Transverse colon (tissue), 4 donors: ENCODE data around the gene GRHL1.

Source experiments
- CTCF ChIP-seq, 5 experiments: fragments of 200-600 bp in 3 of 5; fragments of 450-650 bp in 2 of 5; sonication (generic) in 3 of 5; IDR thresholded peaks; 1 replicate in 2 of 5; 2 replicates in 3 of 5; pipeline ENCODE4 v1.5.1; 2016 to 2017; ENCODE audit warnings: antibody characterized with exemption in 5 of 5, inconsistent platforms in 3 of 5, mild to moderate bottlenecking in 2 of 5, moderate library complexity in 1 of 5
- EP300 ChIP-seq: sonication (generic); formaldehyde crosslinking; IDR thresholded peaks from one replicate; pipeline ENCODE4 v1.6.1; 2017; ENCODE audit warnings: antibody characterized with exemption, low read depth
- POLR2A ChIP-seq: fragments of 450-650 bp; IDR thresholded peaks from one replicate; pipeline ENCODE4 v1.6.1; 2016; ENCODE audit warnings: antibody characterized with exemption, mild to moderate bottlenecking, moderate library complexity
- POLR2AphosphoS5 ChIP-seq, 3 donors: sonication (generic); formaldehyde crosslinking; IDR thresholded peaks; one replicate each; pipeline ENCODE4 v1.6.1; 2016; ENCODE audit warnings: antibody characterized with exemption in 3 of 3

GRCh38 chr2:9990736-9991135 lies 39.2 kb downstream of the GRHL1 start:
- TF ChIP-seq CTCF (IDR thresholded peaks at IDR 0.05) (no peak), POLR2A (no peak), EP300 (no peak), POLR2AphosphoS5 (IDR thresholded peaks at IDR 0.05) (no peak)
